HepG2 (cell line): ENCODE data around the gene REELD1. TPM values are rescaled to one million over a fixed set of nuclear protein-coding genes. Genes with fewer than 3 reads are reported as not detected.

Source experiments
- ATAC-seq: fragments of 200-7000 bp; cut with Tn5 transposase; 3 replicates; pipeline ENCODE4 v1.9.1; 2020; ENCODE audit warnings: mild to moderate bottlenecking, moderate library complexity
- BruUV-seq: library from RNA; stranded (reverse); fragments of 400-500 nt; replicated peaks from 2 replicates; lab custom pipeline; 2021; lab: Mats Ljungman, UMichigan
- CTCF ChIA-PET: fragments of 300-600 bp; formaldehyde crosslinking; extraction: SDS; loops from one replicate; lab custom pipeline; 2021; ENCODE audit warnings: low total read pairs, inconsistent platforms, low intra/inter-chr PET ratio; lab: Yijun Ruan, JAX
- POLR2A ChIA-PET: fragments of 350-600 bp; sonication (Branson Sonifier 250); formaldehyde crosslinking; loops from one replicate; lab custom pipeline; 2020; ENCODE audit warnings: antibody characterized with exemption, inconsistent platforms; lab: Yijun Ruan, JAX
- DNase-seq: peaks from one replicate; pipeline ENCODE4 v3.0.0-alpha.2; 2015; ENCODE audit warnings: low spot score
- FAIRE-seq: peaks from 3 replicates; lab custom pipeline; 2011; peaks lifted over from hg19 to GRCh38; lab: Jason Lieb, UNC
- H2AFZ ChIP-seq: one replicate; pipeline ENCODE4 v1.6.1; 2011; ENCODE audit warnings: low read length, inconsistent platforms
- H3K27ac ChIP-seq: fragments of 300-600 bp; 3 replicates; pipeline ENCODE4 v1.8.0; 2011; ENCODE audit warnings: mixed run types, mild to moderate bottlenecking, mixed read lengths, low read length, inconsistent platforms; ENCODE audit not compliant: insufficient read depth; ENCODE audit errors: extremely low read length
- H3K27me3 ChIP-seq, 2 experiments: fragments of 200-600 bp in 1 of 2; 2 replicates in 1 of 2; 3 replicates in 1 of 2; pipeline versions ENCODE4 v1.6.0 to v1.8.0; 2011; ENCODE audit warnings: low read length in 2 of 2, mild to moderate bottlenecking in 2 of 2, moderate library complexity in 2 of 2, inconsistent platforms in 1 of 2; ENCODE audit not compliant: insufficient read depth in 2 of 2, control insufficient read depth in 1 of 2
- H3K36me3 ChIP-seq, 2 experiments: fragments of 200-600 bp in 1 of 2; replicated peaks in 1 of 2; 2 replicates in 1 of 2; 3 replicates in 1 of 2; pipeline versions ENCODE4 v1.5.1 to v1.8.0; 2011; ENCODE audit warnings: low read length in 2 of 2, inconsistent platforms in 1 of 2; ENCODE audit not compliant: insufficient read depth in 2 of 2, control insufficient read depth in 1 of 2
- H3K4me1 ChIP-seq: 2 replicates; pipeline ENCODE4 v1.5.1; 2012; ENCODE audit warnings: low read length, inconsistent platforms; ENCODE audit not compliant: insufficient read depth
- H3K4me2 ChIP-seq: 2 replicates; pipeline ENCODE4 v1.6.0; 2011; ENCODE audit warnings: low read depth, low read length, inconsistent platforms
- H3K4me3 ChIP-seq, 3 experiments: fragments of 200-600 bp in 1 of 3; sonication (generic), shearing (Covaris generic) in 1 of 3; replicated peaks in 1 of 3; 2 replicates each; pipeline ENCODE4 v1.5.1; 2011 to 2016; ENCODE audit warnings: low read length in 3 of 3, inconsistent platforms in 2 of 3, low read depth in 2 of 3, mild to moderate bottlenecking in 2 of 3, control low read depth in 1 of 3, mixed read lengths in 1 of 3; ENCODE audit not compliant: insufficient read depth in 1 of 3
- H3K79me2 ChIP-seq: one replicate; pipeline ENCODE4 v1.6.1; 2011; ENCODE audit warnings: low read length, inconsistent platforms; ENCODE audit not compliant: insufficient read depth
- H3K9ac ChIP-seq: 2 replicates; pipeline ENCODE4 v1.6.0; 2011; ENCODE audit warnings: mild to moderate bottlenecking, low read depth, low read length, inconsistent platforms; ENCODE audit not compliant: insufficient read depth
- H3K9me3 ChIP-seq: 2 replicates; pipeline ENCODE4 v1.5.1; 2012; ENCODE audit warnings: mild to moderate bottlenecking, low read length
- H4K20me1 ChIP-seq: 2 replicates; pipeline ENCODE4 v1.6.0; 2011; ENCODE audit warnings: inconsistent platforms, mild to moderate bottlenecking, low read length, moderate library complexity; ENCODE audit not compliant: insufficient read depth
- FOXC1 ChIP-seq: sonication (generic); formaldehyde crosslinking; IDR thresholded peaks from 2 replicates; pipeline ENCODE4 v1.8.0; 2022; ENCODE audit warnings: mild to moderate bottlenecking, missing genetic modification reagents, borderline replicate concordance
- IKZF1 ChIP-seq: fragments of 450-650 bp; IDR thresholded peaks from 2 replicates; pipeline ENCODE4 v1.7.1; 2016
- SNAPC2 ChIP-seq: sonication (generic); formaldehyde crosslinking; IDR thresholded peaks from 2 replicates; pipeline ENCODE4 v1.8.1; 2022; ENCODE audit warnings: mild to moderate bottlenecking, missing genetic modification reagents
- TARDBP ChIP-seq: sonication (generic); formaldehyde crosslinking; IDR thresholded peaks from 2 replicates; pipeline ENCODE4 v1.8.0; 2022; ENCODE audit warnings: mild to moderate bottlenecking, missing genetic modification reagents
- TSC22D2 ChIP-seq: sonication (generic); formaldehyde crosslinking; IDR thresholded peaks from 2 replicates; pipeline ENCODE4 v1.5.1; 2020; ENCODE audit warnings: missing genetic modification reagents, mild to moderate bottlenecking, borderline replicate concordance
- ZNF205 ChIP-seq: IDR thresholded peaks from 2 replicates; pipeline ENCODE4 v1.6.1; 2018; ENCODE audit warnings: missing biosample characterization, missing genetic modification reagents
- ZNF547 ChIP-seq: sonication (generic); formaldehyde crosslinking; IDR thresholded peaks from 2 replicates; pipeline ENCODE4 v1.5.1; 2020; ENCODE audit warnings: mild to moderate bottlenecking, missing genetic modification reagents
- ZNF766 ChIP-seq: sonication (generic); formaldehyde crosslinking; IDR thresholded peaks from 2 replicates; pipeline ENCODE4 v1.5.0; 2020; ENCODE audit warnings: missing genetic modification reagents, borderline replicate concordance
- ZNF850 ChIP-seq: sonication (generic); formaldehyde crosslinking; conservative IDR thresholded peaks from 2 replicates; pipeline ENCODE4 v1.9.0; 2021; ENCODE audit warnings: mild to moderate bottlenecking, missing genetic modification reagents
- WGBS: methylation state at CpG from one replicate; pipeline ENCODE4 v1.1.6; 2017; ENCODE audit warnings: low lambda C conversion rate; 5-methylcytosine and 5-hydroxymethylcytosine counted together
- in situ Hi-C: cut with HindIII; loops from 2 replicates; pipeline ENCODE4 v1.10.0; 2017; ENCODE audit warnings: low pct_unique_long_range_greater_than_20kb; ENCODE audit not compliant: extremely low pct_ligation_motif_present
- intact Hi-C: fragments of 100-400 bp; cut with micrococcal nuclease; formaldehyde crosslinking; loops from one replicate; pipeline ENCODE4 v1.10.0; 2022; ENCODE audit not compliant: unreplicated experiment
- polyA plus RNA-seq, 8 experiments: library from polyadenylated mRNA; depleted of rRNA in 3 of 8; stranded (reverse) in 7 of 8; unstranded in 1 of 8; fragments of >200 nt; fragmentation: Illumina TruSeq in 4 of 8; extraction: Trizol in 4 of 8; gene quantifications; 2 replicates each; pipeline versions ENCODE4 v1.2.1 to v1.2.3, GENCODE V29; 2011 to 2016; ENCODE audit warnings: low read depth in 4 of 8, missing spikeins in 1 of 8, mixed read lengths in 1 of 8; ENCODE audit not compliant: insufficient read depth in 1 of 8
- total RNA-seq, 5 experiments: library from RNA; depleted of rRNA; stranded (reverse); fragments of >200 nt; fragmentation: Illumina TruSeq; extraction: Trizol; gene quantifications; 2 replicates each; pipeline ENCODE4 v1.2.3, GENCODE V29; 2016; ENCODE audit warnings: low read depth in 1 of 5
- TF ChIP-seq, protein P1 (sequence below): sonication (generic); formaldehyde crosslinking; IDR thresholded peaks from 2 replicates; pipeline ENCODE4 v1.5.0; 2020; ENCODE audit warnings: missing genetic modification reagents

REELD1 gene
- total and polyA plus RNA-seq, 2 of the 13 experiments (the other 11 are each of a cell fraction or from before 2014, with no cell fraction given), result 0.04 to 0.26 TPM

DNA sequence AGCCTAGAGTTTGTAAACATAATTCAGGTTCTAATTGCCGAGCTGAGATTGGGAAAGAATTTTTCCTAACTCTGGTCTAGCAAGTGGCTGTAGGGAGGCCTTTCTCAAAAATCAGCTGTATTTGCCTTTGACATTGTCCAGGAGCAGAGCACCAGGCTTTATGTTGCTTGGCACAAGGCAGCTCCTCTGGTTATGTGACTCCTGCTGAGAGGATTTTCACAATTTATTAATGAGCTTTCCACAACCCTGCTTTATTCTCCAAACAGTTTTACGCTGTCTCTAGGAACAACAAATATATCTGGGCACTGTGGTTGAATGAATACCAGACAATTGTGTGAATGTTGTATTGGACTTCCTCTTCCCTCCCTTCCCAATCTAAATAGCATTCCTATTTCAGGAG is 23.9 kb upstream of the REELD1 start:
- no peak for TF ChIP-seq ZNF850 (CRISPR knock-in tag)
- no peak for TF ChIP-seq FOXC1 (CRISPR knock-in tag)
- TF ChIP-seq ZNF205 (CRISPR knock-in tag), result no peak
- FAIRE-seq (no peak), ATAC-seq (no peak), DNase-seq (no peak)
- no peak overlapping the region for H2AFZ ChIP-seq
- H3K9me3 ChIP-seq, result no peaks in the 10 kb centered on the region
- H3K27me3 ChIP-seq, result no peaks in the 10 kb centered on the region
- intact Hi-C loops, result no loop called here
- in situ Hi-C loops, result no loop called here
- no peaks in the 10 kb centered on the region for H3K4me1 ChIP-seq
- H3K79me2 ChIP-seq, result no peaks in the 10 kb centered on the region
- BruUV-seq, result TSS peak; percentile 3
- POLR2A ChIA-PET, result no interaction called here
- WGBS, result 100% methylated on average over 2 of the region's 2 CpGs
- no peak overlapping the region for H3K4me2 ChIP-seq
- CTCF ChIA-PET, result no interaction called here
- no peak overlapping the region for H3K4me3 ChIP-seq
- H3K36me3 ChIP-seq, result peaks cover 4 to 33% of the 10 kb centered on the region in 2 experiments
- no peaks in the 10 kb centered on the region; the same call in 1 of the 2 replicates for H4K20me1 ChIP-seq
- H3K27ac ChIP-seq, result no peak overlapping the region
- H3K9ac ChIP-seq, result no peak overlapping the region

DNA sequence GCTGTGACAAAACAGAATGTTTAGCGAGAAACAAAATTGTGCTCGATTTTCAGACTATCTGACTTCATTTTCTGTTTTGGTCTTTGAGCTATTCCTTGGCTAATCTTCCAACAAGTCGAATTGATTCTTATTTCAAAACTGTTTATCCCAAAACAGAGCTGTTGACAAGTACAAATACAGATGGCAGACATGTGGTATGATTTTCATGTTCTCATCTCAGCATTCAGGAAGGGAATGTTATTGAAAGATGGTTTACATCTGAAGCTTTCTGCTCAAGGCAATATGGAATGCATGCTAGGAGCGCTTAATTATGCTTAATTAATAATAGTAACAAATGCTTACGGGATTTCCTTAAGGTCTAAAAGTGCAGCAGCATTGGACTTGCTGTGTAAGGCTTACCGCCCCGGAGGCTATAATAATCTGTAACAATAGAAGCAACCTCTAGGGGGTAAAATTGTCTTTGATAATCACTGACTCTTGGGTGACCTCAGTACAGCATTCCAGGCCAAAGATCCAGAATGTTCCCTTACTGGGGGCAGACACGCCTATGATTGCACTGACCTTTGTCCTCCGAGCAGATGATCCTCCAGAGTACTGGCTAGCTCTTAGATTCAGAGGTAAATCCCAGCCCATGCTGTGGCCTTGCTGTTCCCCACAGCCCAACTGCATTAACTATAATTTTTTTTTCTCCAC is 22.4 kb upstream of the REELD1 start:
- Histone ChIP-seq H3K27me3 (no peaks in the 10 kb centered on the region), H3K4me1 (no peaks in the 10 kb centered on the region), H3K36me3 (peaks cover 4 to 28% of the 10 kb centered on the region in 2 experiments), H3K9ac (no peak overlapping the region), H3K27ac (no peak overlapping the region), H4K20me1 (no peaks in the 10 kb centered on the region; the same call in 1 of the 2 replicates), H3K9me3 (no peaks in the 10 kb centered on the region), H2AFZ (no peak overlapping the region), H3K79me2 (no peaks in the 10 kb centered on the region), H3K4me3 (no peak overlapping the region), H3K4me2 (no peak overlapping the region)
- no TSS peak for BruUV-seq
- in situ Hi-C loops (no loop called here), intact Hi-C loops (no loop called here)
- FAIRE-seq, result no peak
- peak; percentile 14 for DNase-seq
- 92% methylated on average over 8 of the region's 9 CpGs for WGBS
- ATAC-seq, result peak; percentile 83
- ChIA-PET POLR2A (no interaction called here), CTCF (no interaction called here)
- TF ChIP-seq ZNF766, result no peak
- no peak for TF ChIP-seq ZNF547 (CRISPR knock-in tag)
- TF ChIP-seq SNAPC2 (CRISPR knock-in tag), result no peak
- TF ChIP-seq TSC22D2, result no peak
- no peak for TF ChIP-seq TARDBP (CRISPR knock-in tag)
- TF ChIP-seq, protein P1, sequence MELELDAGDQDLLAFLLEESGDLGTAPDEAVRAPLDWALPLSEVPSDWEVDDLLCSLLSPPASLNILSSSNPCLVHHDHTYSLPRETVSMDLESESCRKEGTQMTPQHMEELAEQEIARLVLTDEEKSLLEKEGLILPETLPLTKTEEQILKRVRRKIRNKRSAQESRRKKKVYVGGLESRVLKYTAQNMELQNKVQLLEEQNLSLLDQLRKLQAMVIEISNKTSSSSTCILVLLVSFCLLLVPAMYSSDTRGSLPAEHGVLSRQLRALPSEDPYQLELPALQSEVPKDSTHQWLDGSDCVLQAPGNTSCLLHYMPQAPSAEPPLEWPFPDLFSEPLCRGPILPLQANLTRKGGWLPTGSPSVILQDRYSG (CRISPR knock-in tag), result no peak
- no peak for TF ChIP-seq IKZF1
